GM06990 (cell line): ENCODE measurements around the gene CAMK1D.
"Not testable (repeated sequence)": the region's sequence is repeated elsewhere in the genome, so short reads cannot be mapped to it uniquely, and the experiment has no call there.

Experiments used
- DNase-seq: peaks from one replicate; pipeline ENCODE4 v3.0.0-alpha.2; 2011; ENCODE audit not compliant: insufficient read length; ENCODE audit errors: extremely low read depth
- H3K27me3 ChIP-seq: replicated peaks from 2 replicates; pipeline ENCODE4 v1.6.0; 2011; ENCODE audit warnings: low read length; ENCODE audit not compliant: control insufficient read depth, insufficient read depth
- H3K36me3 ChIP-seq: 2 replicates; pipeline ENCODE4 v1.5.1; 2011; ENCODE audit warnings: low read length; ENCODE audit not compliant: control insufficient read depth, insufficient read depth
- H3K4me3 ChIP-seq: replicated peaks from 2 replicates; pipeline ENCODE4 v1.5.1; 2011; ENCODE audit warnings: low read depth, mild to moderate bottlenecking, control low read depth, low read length
- TF ChIP-seq, protein P1 (sequence below): IDR thresholded peaks from 2 replicates; pipeline ENCODE4 v1.5.1; 2011; ENCODE audit warnings: low read length, control low read depth, mild to moderate bottlenecking, inconsistent platforms; ENCODE audit not compliant: insufficient read depth, poor library complexity, severe bottlenecking

CAMK1D gene

DNA sequence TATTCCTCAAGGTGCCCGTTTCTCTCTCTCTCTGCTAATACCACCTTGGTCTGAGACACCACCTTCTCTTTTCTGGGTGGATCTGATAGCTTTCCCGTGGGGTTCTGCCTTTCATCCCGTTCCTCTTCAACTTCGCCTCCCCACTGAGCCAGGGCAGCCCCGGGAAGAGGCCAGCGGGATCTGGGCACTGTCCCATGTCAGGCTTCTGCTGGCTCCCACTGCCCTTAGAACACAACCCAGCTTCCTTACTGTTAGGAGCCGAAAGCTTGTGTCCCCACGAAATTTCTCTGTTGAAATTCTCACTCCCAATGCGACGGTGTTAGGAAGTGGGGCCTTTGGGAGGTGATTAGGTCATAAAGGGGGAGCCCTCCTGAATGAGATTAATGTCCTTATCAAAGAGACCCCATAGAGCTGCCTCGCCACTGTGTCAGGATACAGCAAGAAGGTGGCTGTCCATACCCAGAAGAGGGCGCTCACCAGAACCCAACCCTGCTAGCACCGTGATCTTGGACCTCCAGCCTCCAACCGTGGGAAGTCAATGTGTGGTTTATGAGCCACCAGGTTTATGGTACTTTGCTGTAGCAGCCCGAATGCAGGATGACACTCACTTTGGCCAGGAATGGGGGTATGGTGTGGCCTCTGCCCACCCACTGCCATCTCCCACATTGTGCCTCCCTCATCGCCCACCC is 79.2 kb downstream of the CAMK1D start:
- no peaks in the 10 kb centered on the region; the same call in 1 of the 2 replicates for H3K36me3 ChIP-seq
- no peak for DNase-seq
- H3K4me3 ChIP-seq: no peak overlapping the region
- H3K27me3 ChIP-seq: no peaks in the 10 kb centered on the region
- TF ChIP-seq, protein P1, sequence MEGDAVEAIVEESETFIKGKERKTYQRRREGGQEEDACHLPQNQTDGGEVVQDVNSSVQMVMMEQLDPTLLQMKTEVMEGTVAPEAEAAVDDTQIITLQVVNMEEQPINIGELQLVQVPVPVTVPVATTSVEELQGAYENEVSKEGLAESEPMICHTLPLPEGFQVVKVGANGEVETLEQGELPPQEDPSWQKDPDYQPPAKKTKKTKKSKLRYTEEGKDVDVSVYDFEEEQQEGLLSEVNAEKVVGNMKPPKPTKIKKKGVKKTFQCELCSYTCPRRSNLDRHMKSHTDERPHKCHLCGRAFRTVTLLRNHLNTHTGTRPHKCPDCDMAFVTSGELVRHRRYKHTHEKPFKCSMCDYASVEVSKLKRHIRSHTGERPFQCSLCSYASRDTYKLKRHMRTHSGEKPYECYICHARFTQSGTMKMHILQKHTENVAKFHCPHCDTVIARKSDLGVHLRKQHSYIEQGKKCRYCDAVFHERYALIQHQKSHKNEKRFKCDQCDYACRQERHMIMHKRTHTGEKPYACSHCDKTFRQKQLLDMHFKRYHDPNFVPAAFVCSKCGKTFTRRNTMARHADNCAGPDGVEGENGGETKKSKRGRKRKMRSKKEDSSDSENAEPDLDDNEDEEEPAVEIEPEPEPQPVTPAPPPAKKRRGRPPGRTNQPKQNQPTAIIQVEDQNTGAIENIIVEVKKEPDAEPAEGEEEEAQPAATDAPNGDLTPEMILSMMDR: no peak

DNA sequence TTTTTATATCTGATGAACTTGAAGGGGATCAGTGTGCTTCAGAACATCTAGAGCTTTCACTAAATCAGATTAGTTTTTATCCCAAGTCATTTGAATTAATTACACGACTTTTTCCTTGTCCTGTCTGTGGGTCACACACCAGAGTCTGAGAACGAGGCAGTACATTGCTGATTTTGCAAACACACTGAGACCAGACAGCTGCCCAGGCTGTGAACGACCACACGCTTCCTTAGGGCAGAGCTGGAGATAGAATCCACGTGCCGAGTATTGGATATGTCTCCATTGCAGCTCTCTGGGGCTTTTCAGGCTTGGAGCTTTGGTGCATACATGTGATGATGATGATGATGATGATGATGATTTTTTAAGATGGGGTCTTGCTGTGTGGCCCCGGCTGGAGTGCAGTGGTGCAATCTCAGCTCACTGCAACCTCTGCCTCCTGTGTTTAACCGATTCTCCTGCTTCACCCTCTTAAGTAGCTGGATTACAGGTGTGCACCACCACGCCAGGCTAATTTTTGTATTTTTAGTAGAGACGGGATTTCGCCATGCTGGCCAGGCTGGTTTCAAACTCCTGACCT is 81.1 kb downstream of the CAMK1D start:
- no peak for DNase-seq

DNA sequence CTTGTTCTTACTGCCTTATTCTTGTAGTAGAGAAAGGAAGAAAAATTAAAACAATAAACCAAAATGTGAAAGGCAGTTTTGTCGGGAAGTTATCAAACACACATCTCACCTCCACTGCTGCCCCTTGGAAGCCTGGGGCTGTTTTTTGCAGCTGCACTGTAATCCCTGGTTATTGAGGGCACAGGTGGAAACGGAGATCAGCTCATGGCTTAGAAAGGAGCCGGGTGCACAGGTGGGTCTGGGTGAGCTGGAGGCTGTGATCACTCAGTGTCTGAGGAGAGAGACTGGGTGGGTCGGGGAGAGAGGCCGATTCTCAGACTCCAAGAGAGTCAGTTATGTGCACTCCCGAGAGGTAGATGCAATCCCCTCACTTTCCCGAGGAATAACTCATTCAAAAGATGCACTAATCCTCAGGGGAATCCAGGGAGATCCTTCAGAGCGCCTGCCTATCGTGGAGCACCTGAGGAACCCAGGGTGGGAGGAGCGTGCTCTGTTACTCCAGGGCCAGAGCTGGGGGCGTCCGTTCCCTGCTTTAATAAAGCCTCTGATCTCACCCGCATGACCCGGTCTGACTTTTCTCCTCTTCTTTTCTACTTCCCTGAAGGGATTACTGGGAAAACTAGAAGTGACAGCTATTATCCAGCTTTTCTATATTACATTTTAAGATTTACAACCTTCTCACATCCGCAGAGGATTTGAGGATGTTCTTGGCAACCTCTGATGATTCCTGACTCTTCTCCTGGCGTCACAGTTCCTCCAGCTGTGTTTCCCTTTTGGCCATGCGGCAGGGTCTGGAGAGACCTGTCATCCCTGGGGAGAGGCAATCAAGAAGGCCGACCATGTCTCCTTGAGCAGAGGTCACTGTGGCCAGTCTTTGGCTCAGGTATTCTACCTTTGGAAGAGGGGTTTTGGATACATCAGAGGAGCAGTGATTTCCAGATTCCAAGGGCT is 82.1 kb downstream of the CAMK1D start:
- Histone ChIP-seq H3K36me3 (no peaks in the 10 kb centered on the region), H3K4me3 (no peak overlapping the region), H3K27me3 (no peaks in the 10 kb centered on the region)
- no peak for DNase-seq
- TF ChIP-seq, protein P1: no peak

More for the DNA sequence above, 81.1 kb downstream of the CAMK1D start:
- Histone ChIP-seq H3K27me3 (no peaks in the 10 kb centered on the region), H3K36me3 (no peaks in the 10 kb centered on the region), H3K4me3 (no peak overlapping the region)
- TF ChIP-seq, protein P1: no peak

DNA sequence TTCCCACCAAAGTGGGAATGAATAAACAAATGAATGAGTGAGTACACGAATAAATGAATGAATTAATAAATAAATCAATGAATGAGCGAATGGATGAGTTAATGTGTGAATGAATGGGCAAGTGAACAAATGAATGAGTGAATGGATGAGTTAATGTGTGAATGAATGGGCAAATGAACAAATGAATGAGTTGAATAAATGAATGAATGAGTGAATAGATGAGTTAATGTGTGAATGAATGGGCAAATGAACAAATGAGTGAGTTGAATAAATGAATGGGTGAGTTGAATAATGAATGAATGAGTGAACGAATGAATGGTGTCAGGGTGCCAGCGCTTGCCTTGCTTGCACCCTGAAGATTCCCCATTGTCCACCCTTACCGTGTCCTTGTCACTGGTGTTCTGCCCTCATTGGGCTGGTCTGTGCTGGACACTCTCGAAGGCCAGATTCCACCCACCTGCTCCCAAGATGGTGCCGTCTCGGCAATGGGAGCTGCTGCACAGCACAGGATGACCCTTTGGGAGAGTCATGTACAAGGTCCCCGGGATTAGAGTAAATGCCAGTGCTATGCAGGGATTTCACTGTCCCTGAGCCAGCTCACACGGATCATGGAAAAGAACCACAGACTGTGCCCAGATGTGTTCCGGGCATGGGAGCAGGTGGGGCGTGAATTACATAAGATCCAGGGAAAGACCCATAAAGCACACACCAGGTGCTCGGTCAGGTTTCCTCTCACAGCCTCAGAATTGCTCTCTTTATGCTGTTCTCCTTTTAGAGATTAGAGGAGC is 83.2 kb downstream of the CAMK1D start:
- TF ChIP-seq, protein P1: no peak
- H3K36me3 ChIP-seq: no peaks in the 10 kb centered on the region
- H3K27me3 ChIP-seq: no peaks in the 10 kb centered on the region
- DNase-seq: no peak
- H3K4me3 ChIP-seq: no peak overlapping the region

DNA sequence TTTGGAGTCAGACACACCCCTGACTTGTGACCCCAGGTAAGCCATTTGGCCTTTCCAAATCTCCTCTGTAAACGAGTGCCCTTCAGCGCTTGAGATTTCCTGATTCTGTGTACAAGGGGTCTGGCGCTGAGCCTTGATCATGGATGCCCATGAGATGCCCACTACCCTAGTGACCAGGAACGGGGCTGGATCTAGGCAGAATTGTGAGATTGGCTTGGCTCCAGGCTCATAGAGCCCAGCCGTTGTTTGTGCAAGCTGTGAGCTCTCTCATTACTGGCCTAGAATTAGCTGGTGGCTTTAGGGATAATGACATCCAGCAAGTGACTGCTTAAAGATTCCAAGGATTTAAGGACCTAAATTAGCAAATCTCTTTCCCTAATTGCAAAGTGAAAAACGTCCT is 84.9 kb downstream of the CAMK1D start:
- no peak overlapping the region for H3K4me3 ChIP-seq

DNA sequence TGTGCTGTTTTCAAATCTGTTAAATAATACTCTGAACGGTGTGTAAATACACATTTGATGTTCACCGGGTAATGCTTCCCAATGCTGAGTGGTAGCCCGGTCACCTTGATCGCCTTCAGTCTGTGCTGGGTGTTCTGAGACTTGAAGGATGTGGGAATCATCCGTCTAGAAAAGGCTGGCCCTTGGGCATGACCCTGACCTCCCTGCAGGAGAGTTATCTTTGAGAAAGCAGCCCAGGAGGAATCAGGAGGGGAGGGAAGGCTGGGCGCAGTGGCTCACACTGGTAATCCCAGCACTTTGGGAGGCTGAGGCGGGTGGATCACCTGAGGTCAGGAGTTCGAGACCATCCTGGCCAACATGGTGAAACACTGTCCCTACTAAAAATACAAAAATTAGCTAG is 85.3 kb downstream of the CAMK1D start:
- H3K4me3 ChIP-seq, H3K27me3 ChIP-seq, DNase-seq, H3K36me3 ChIP-seq: not testable (repeated sequence)

More for the DNA sequence above, 84.9 kb downstream of the CAMK1D start:
- TF ChIP-seq, protein P1: no peak
- DNase-seq: no peak
- Histone ChIP-seq H3K36me3 (no peaks in the 10 kb centered on the region), H3K27me3 (no peaks in the 10 kb centered on the region)
